Endothelial cell of umbilical vein (primary cell): Measurements from ENCODE around the gene MAP3K10. TPM values are rescaled to one million over a fixed set of nuclear protein-coding genes. Genes with fewer than 3 reads are reported as not detected.
A peak's percentile ranks its signal among the peaks of the same experiment; 100 is the strongest.

Source experiments
- BruUV-seq: library from RNA; stranded (reverse); fragments of 400-500 nt; replicated peaks from 2 replicates; lab custom pipeline; 2021; lab: Mats Ljungman, UMichigan
- CTCF ChIA-PET: fragments of 300-600, 350-600 bp; sonication (Branson Sonifier 250); formaldehyde crosslinking; loops from one replicate; lab custom pipeline; 2021; ENCODE audit warnings: antibody characterized with exemption, inconsistent platforms; lab: Charles Lee
- POLR2A ChIA-PET: fragments of 300-600, 350-600 bp; sonication (Branson Sonifier 250); formaldehyde crosslinking; loops from one replicate; lab custom pipeline; 2021; ENCODE audit warnings: antibody characterized with exemption, inconsistent platforms; lab: Charles Lee
- DNase-seq: peaks from one replicate; pipeline ENCODE4 v3.0.0-alpha.2; 2011; ENCODE audit warnings: low read depth, low spot score
- FAIRE-seq: peaks from 2 replicates; lab custom pipeline; 2011; peaks lifted over from hg19 to GRCh38; lab: Jason Lieb, UNC
- H2AFZ ChIP-seq: 2 replicates; pipeline ENCODE4 v1.6.0; 2012; ENCODE audit warnings: low read depth, low read length, control low read depth, inconsistent platforms
- H3K27ac ChIP-seq: 2 replicates; pipeline ENCODE4 v1.5.1; 2011; ENCODE audit warnings: low read depth, mild to moderate bottlenecking, control low read depth, low read length, moderate library complexity; ENCODE audit not compliant: insufficient read depth
- H3K27me3 ChIP-seq, 2 experiments: 2 replicates each; pipeline versions ENCODE4 v1.6.0 to v1.6.1; 2011; ENCODE audit warnings: low read length in 2 of 2, mixed read lengths in 1 of 2; ENCODE audit not compliant: control insufficient read depth in 2 of 2, insufficient read depth in 2 of 2
- H3K36me3 ChIP-seq, 2 experiments: 2 replicates in 1 of 2; 3 replicates in 1 of 2; pipeline ENCODE4 v1.5.1; 2011; ENCODE audit warnings: low read length in 2 of 2, mild to moderate bottlenecking in 1 of 2, moderate library complexity in 1 of 2; ENCODE audit not compliant: control insufficient read depth in 2 of 2, insufficient read depth in 2 of 2; ENCODE audit errors: extremely low read depth in 1 of 2
- H3K4me1 ChIP-seq: 3 replicates; pipeline ENCODE4 v1.5.1; 2011; ENCODE audit warnings: mild to moderate bottlenecking, low read length; ENCODE audit not compliant: control insufficient read depth, insufficient read depth; ENCODE audit errors: extremely low read depth
- H3K4me2 ChIP-seq: 2 replicates; pipeline ENCODE4 v1.6.1; 2011; ENCODE audit warnings: low read length, control low read depth, mixed read lengths; ENCODE audit not compliant: insufficient read depth
- H3K4me3 ChIP-seq, 3 experiments: fragments of 200-600 bp in 1 of 3; sonication (generic), shearing (Covaris generic) in 1 of 3; replicated peaks in 1 of 3; 2 replicates each; pipeline ENCODE4 v1.5.1; 2011 to 2016; ENCODE audit warnings: control low read depth in 3 of 3, low read length in 3 of 3, mild to moderate bottlenecking in 2 of 3, inconsistent platforms in 1 of 3, low read depth in 1 of 3, moderate library complexity in 1 of 3; ENCODE audit not compliant: insufficient read depth in 1 of 3
- H3K79me2 ChIP-seq: 2 replicates; pipeline ENCODE4 v1.6.0; 2012; ENCODE audit warnings: low read length, inconsistent platforms; ENCODE audit not compliant: control insufficient read depth, insufficient read depth
- H3K9ac ChIP-seq: replicated peaks from 2 replicates; pipeline ENCODE3; 2011; ENCODE audit warnings: low read length, control low read depth; ENCODE audit not compliant: insufficient read depth; ENCODE audit errors: extremely low read depth
- H3K9me1 ChIP-seq: replicated peaks from 3 replicates; pipeline ENCODE4 v1.6.0; 2011; ENCODE audit warnings: mild to moderate bottlenecking, low read length; ENCODE audit not compliant: control insufficient read depth, insufficient read depth; ENCODE audit errors: extremely low read depth
- H3K9me3 ChIP-seq: replicated peaks from 2 replicates; pipeline ENCODE4 v1.5.1; 2012; ENCODE audit warnings: low read length, inconsistent platforms; ENCODE audit not compliant: control insufficient read depth, insufficient read depth
- H4K20me1 ChIP-seq: replicated peaks from 2 replicates; pipeline ENCODE3; 2011; ENCODE audit warnings: mild to moderate bottlenecking, low read length; ENCODE audit not compliant: control insufficient read depth, insufficient read depth; ENCODE audit errors: extremely low read depth
- CTCF ChIP-seq, 2 donors: IDR thresholded peaks; 1 replicate in 1 of 2; 2 replicates in 1 of 2; pipeline ENCODE4 v1.5.1; 2011; ENCODE audit warnings: low read length in 2 of 2, mild to moderate bottlenecking in 2 of 2, moderate library complexity in 2 of 2, control low read depth in 1 of 2, inconsistent platforms in 1 of 2, low read depth in 1 of 2; ENCODE audit not compliant: insufficient read depth in 1 of 2; ENCODE audit errors: extremely low read depth in 1 of 2
- EZH2 ChIP-seq: IDR thresholded peaks from 2 replicates; pipeline ENCODE4 v1.6.1; 2012; ENCODE audit warnings: borderline replicate concordance, low read depth, mild to moderate bottlenecking, moderate library complexity, low read length, inconsistent platforms; ENCODE audit not compliant: severe bottlenecking
- FOS ChIP-seq: IDR thresholded peaks from 2 replicates; pipeline ENCODE4 v1.6.1; 2011; ENCODE audit warnings: mild to moderate bottlenecking, low read length, moderate library complexity, borderline replicate concordance; ENCODE audit not compliant: insufficient read depth
- GATA2 ChIP-seq: IDR thresholded peaks from 2 replicates; pipeline ENCODE4 v1.7.0; 2011; ENCODE audit warnings: low read depth, mild to moderate bottlenecking, moderate library complexity, mixed read lengths, low read length; ENCODE audit not compliant: insufficient read length, insufficient read depth
- JUN ChIP-seq: IDR thresholded peaks from 2 replicates; pipeline ENCODE4 v1.6.1; 2011; ENCODE audit warnings: borderline replicate concordance, low read depth; ENCODE audit not compliant: insufficient read length, insufficient read depth
- MYC ChIP-seq: IDR thresholded peaks from one replicate; pipeline ENCODE4 v1.6.1; 2011; ENCODE audit warnings: mild to moderate bottlenecking, low read depth, low read length
- POLR2A ChIP-seq: IDR thresholded peaks from 2 replicates; pipeline ENCODE4 v1.6.1; 2012; ENCODE audit warnings: low read depth, mild to moderate bottlenecking, control low read depth, low read length
- POLR2AphosphoS5 ChIP-seq: IDR thresholded peaks from 2 replicates; pipeline ENCODE4 v1.6.1; 2012; ENCODE audit warnings: low read depth, mild to moderate bottlenecking, control low read depth, low read length, moderate library complexity; ENCODE audit not compliant: insufficient read depth
- dilution Hi-C: fragments of 300-500 bp; cut with MboI; formaldehyde crosslinking; loops from one replicate; pipeline ENCODE4 v1.15.0; 2019; ENCODE audit warnings: low sequenced_read_pairs; ENCODE audit not compliant: extremely low pct_ligation_motif_present
- intact Hi-C: fragments of 100-400 bp; cut with micrococcal nuclease; formaldehyde crosslinking; loops from one replicate; pipeline ENCODE4 v1.10.0; 2022
- polyA plus RNA-seq, 4 experiments: library from polyadenylated mRNA; depleted of rRNA in 3 of 4; stranded (reverse) in 3 of 4; unstranded in 1 of 4; fragments of >200 nt; gene quantifications; 2 replicates each; pipeline versions ENCODE4 v1.2.1 to v1.2.3, GENCODE V29; 2011 to 2012; ENCODE audit warnings: missing spikeins in 1 of 4
- total RNA-seq: library from RNA; stranded (reverse); gene quantifications from 2 replicates; pipeline ENCODE4 v1.2.3, GENCODE V29; 2021
- TF ChIP-seq, protein P1 (sequence below): IDR thresholded peaks from 2 replicates; pipeline ENCODE4 v1.6.1; 2011; ENCODE audit not compliant: insufficient read depth, insufficient read length

Gene MAP3K10
- total and polyA plus RNA-seq, 2 donors (not counting 3 experiments of a cell fraction or from before 2014, with no cell fraction given), result 6.3 to 19.4 TPM

GRCh38 chr19:40216013-40216776, 25.0 kb downstream of the MAP3K10 start:
- FAIRE-seq (no peak), DNase-seq (no peak)
- Histone ChIP-seq H4K20me1 (no peaks in the 10 kb centered on the region), H3K27me3 (peaks cover 18% of the 10 kb centered on the region in 2 experiments), H3K9ac (no peak overlapping the region), H3K4me3 (no peak overlapping the region), H2AFZ (no peak overlapping the region), H3K9me1 (no peaks in the 10 kb centered on the region), H3K4me2 (no peak overlapping the region), H3K9me3 (no peaks in the 10 kb centered on the region), H3K36me3 (no peaks in the 10 kb centered on the region), H3K27ac (no peak overlapping the region), H3K4me1 (peaks cover 11% of the 10 kb centered on the region), H3K79me2 (no peaks in the 10 kb centered on the region)
- CTCF ChIA-PET, result no interaction called here
- no peak for TF ChIP-seq CTCF (IDR thresholded peaks at IDR 0.05; ENCODE audit: extremely low read depth in 1 of 2, insufficient read depth in 1 of 2, low read depth in 1 of 2, low read length in 2 of 2)
- TF ChIP-seq EZH2, result peak; percentile 33
- POLR2A ChIA-PET, result no interaction called here
- dilution Hi-C loops, result no loop called here
- no TSS peak for BruUV-seq
- intact Hi-C loops, result no loop called here

- FAIRE-seq (no peak), DNase-seq (no peak)
- dilution Hi-C loops, result no loop called here
- Histone ChIP-seq H3K27ac (no peak overlapping the region), H3K9me1 (no peaks in the 10 kb centered on the region), H3K27me3 (peaks cover 18% of the 10 kb centered on the region in 2 experiments), H3K36me3 (no peaks in the 10 kb centered on the region), H3K9ac (no peak overlapping the region), H3K4me3 (no peak overlapping the region), H3K9me3 (no peaks in the 10 kb centered on the region), H4K20me1 (no peaks in the 10 kb centered on the region), H3K4me1 (peaks cover 11% of the 10 kb centered on the region), H2AFZ (no peak overlapping the region), H3K4me2 (no peak overlapping the region), H3K79me2 (no peaks in the 10 kb centered on the region)
- CTCF ChIA-PET, result no interaction called here
- no TSS peak for BruUV-seq
- intact Hi-C loops, result no loop called here
- TF ChIP-seq, protein P1, sequence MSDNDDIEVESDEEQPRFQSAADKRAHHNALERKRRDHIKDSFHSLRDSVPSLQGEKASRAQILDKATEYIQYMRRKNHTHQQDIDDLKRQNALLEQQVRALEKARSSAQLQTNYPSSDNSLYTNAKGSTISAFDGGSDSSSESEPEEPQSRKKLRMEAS, result no peak
- TF ChIP-seq GATA2 (no peak), FOS (no peak), JUN (no peak), CTCF (IDR thresholded peaks at IDR 0.05; ENCODE audit: extremely low read depth in 1 of 2, insufficient read depth in 1 of 2, low read depth in 1 of 2, low read length in 2 of 2) (no peak), POLR2A (no peak), POLR2AphosphoS5 (no peak), EZH2 (no peak), MYC (no peak)
- POLR2A ChIA-PET, result no interaction called here
These were observed 25.5 kb downstream of the MAP3K10 start for GRCh38 chr19:40216777-40217026.
